Measurements from ENCODE around the gene TRMT112. TPM values are rescaled to one million over a fixed set of nuclear protein-coding genes. Genes with fewer than 3 reads are reported as not detected.
A peak's percentile ranks its signal among the peaks of the same experiment; 100 is the strongest.

Gene TRMT112
- total and polyA plus RNA-seq, 10 of the 15 experiments (the other 5 are each of a cell fraction or from before 2014, with no cell fraction given) = 212 to 455 (median 308) TPM

- Histone ChIP-seq H2AFZ (ENCODE audit: control insufficient read depth, low read depth, low read length) (no peak overlapping the region), H3K27ac (ENCODE audit: control insufficient read depth, insufficient read depth) (no peak overlapping the region), H3K27me3 (replicated peaks in 1 of 2; ENCODE audit: control insufficient read depth in 2 of 2, insufficient read depth in 2 of 2, low read length in 1 of 2) (peaks cover 17 to 27% of the 10 kb centered on the region in 2 experiments), H3K9me3 (replicated peaks; ENCODE audit: control insufficient read depth, insufficient read depth, low read length) (no peaks in the 10 kb centered on the region), H3K36me3 (ENCODE audit: control insufficient read depth in 2 of 2, insufficient read depth in 2 of 2, low read length in 1 of 2) (no peaks in the 10 kb centered on the region), H3K4me2 (ENCODE audit: control insufficient read depth, insufficient read depth) (no peak overlapping the region), H3K79me2 (ENCODE audit: control insufficient read depth, insufficient read depth, low read length) (no peaks in the 10 kb centered on the region), H3K9ac (ENCODE audit: control insufficient read depth, insufficient read depth, low read length) (no peak overlapping the region), H3K4me3 (no peak overlapping the region), H4K20me1 (ENCODE audit: control insufficient read depth, insufficient read depth) (no peaks in the 10 kb centered on the region; the same call in 1 of the 2 replicates), H3K4me1 (ENCODE audit: control insufficient read depth, insufficient read depth, low read length) (peaks cover 21% of the 10 kb centered on the region)
- no TSS peak for BruUV-seq (replicated peaks)
- ChIA-PET CTCF (interaction anchor here (1.5 kb wide), 1 partner anchor 56 kb away, joined by 3 read pairs; no protein-coding TSS in a partner anchor), SMC1A (ENCODE audit: uncharacterized antibody, unreplicated experiment) (no interaction called here), RAD21 (ENCODE audit: unreplicated experiment) (no interaction called here), POLR2A (interaction anchor here (0.6 kb wide), 2 partner anchors 17 to 383 kb away, joined by 3 to 4 read pairs; no protein-coding TSS in a partner anchor)
- WGBS (ENCODE audit: insufficient coverage, insufficient replicate concordance, low lambda C conversion rate, missing lambda C conversion rate) = 11% methylated on average over 33 of the region's 60 CpGs
- no peak for ATAC-seq
- in situ Hi-C loops (cut with MboI) (no loop called here), intact Hi-C loops (cut with micrococcal nuclease; ENCODE audit: unreplicated experiment) (no loop called here)
- TF ChIP-seq SUZ12 (IDR thresholded peaks at IDR 0.05; ENCODE audit: unreplicated experiment) = peak; percentile 88
- no peak for TF ChIP-seq CBX3 (IDR thresholded peaks at IDR 0.05; ENCODE audit: borderline replicate concordance, low read depth)
- TF ChIP-seq CHD1 (IDR thresholded peaks at IDR 0.05; ENCODE audit: low read depth, low read length) = no peak
- TF ChIP-seq SRF (IDR thresholded peaks at IDR 0.05; ENCODE audit: low read depth in 2 of 2, low read length in 2 of 2) = no peak
- no peak for TF ChIP-seq SP1 (IDR thresholded peaks at IDR 0.05; ENCODE audit: low read depth, low read length)
- DNase-seq (ENCODE audit: low read depth, low spot score) = no peak
- no peak for FAIRE-seq
Measured at GRCh38 chr11:64298966-64299846, 18.2 kb downstream of the TRMT112 start.

DNA sequence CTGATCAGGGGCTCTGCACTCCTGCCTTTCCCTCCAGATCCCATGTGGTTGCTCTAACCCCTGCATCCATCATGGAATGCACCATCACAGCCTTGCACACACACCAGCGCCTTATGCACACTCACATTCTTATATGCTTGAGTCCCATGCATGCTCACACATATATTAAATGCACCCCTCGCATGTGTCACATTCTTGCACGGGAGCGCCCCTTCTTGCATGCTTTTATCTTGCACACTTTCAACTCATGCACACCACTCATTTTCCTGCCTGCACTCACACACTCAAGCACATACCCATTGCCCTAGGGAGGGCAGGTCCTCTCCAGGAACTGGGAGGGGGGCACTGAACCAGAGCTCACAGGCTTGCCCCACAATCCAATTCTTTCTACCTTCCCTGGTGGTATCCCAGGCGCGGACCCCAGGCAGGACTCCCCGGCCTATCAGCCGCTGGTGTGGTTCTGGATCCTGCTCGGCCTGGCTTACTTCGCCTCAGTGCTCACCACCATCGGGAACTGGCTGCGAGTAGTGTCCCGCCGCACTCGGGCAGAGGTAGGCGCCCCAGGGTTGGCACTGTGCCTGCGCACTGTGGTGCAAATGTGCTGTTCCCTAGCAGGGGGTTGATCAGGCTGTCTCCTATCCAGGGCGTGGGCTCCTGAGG, 19.5 kb downstream of the TRMT112 start:
- no peak overlapping the region for H3K9ac ChIP-seq (ENCODE audit: control insufficient read depth, insufficient read depth, low read length)
- 32% methylated on average over 18 of the region's 18 CpGs for WGBS (ENCODE audit: insufficient coverage, insufficient replicate concordance, low lambda C conversion rate, missing lambda C conversion rate)
- H3K4me1 ChIP-seq (ENCODE audit: control insufficient read depth, insufficient read depth, low read length) = peaks cover 10% of the 10 kb centered on the region
- ChIA-PET SMC1A (ENCODE audit: uncharacterized antibody, unreplicated experiment) (no interaction called here), RAD21 (ENCODE audit: unreplicated experiment) (no interaction called here), CTCF (interaction anchor here (1.5 kb wide), 1 partner anchor 58 kb away, joined by 3 read pairs; no protein-coding TSS in a partner anchor), POLR2A (no interaction called here)
- peaks cover 20 to 31% of the 10 kb centered on the region in 2 experiments for H3K27me3 ChIP-seq (replicated peaks in 1 of 2; ENCODE audit: control insufficient read depth in 2 of 2, insufficient read depth in 2 of 2, low read length in 1 of 2)
- intact Hi-C loops (cut with micrococcal nuclease; ENCODE audit: unreplicated experiment) = no loop called here
- no peak overlapping the region for H3K4me3 ChIP-seq
- no peak overlapping the region for H3K27ac ChIP-seq (ENCODE audit: control insufficient read depth, insufficient read depth)
- no peaks in the 10 kb centered on the region; the same call in 1 of the 2 replicates for H4K20me1 ChIP-seq (ENCODE audit: control insufficient read depth, insufficient read depth)
- in situ Hi-C loops (cut with MboI) = no loop called here
- BruUV-seq (replicated peaks) = no TSS peak
- DNase-seq (ENCODE audit: low read depth, low spot score) (no peak), ATAC-seq (no peak), FAIRE-seq (no peak)
- H2AFZ ChIP-seq (ENCODE audit: control insufficient read depth, low read depth, low read length) = no peak overlapping the region
- H3K79me2 ChIP-seq (ENCODE audit: control insufficient read depth, insufficient read depth, low read length) = no peaks in the 10 kb centered on the region
- TF ChIP-seq JUNB (IDR thresholded peaks at IDR 0.05) (no peak), EZH2 (IDR thresholded peaks at IDR 0.05; ENCODE audit: borderline replicate concordance, control insufficient read depth, low read depth, low read length) (peak; percentile 85; the same call in 1 of the 2 replicates)
- H3K36me3 ChIP-seq (ENCODE audit: control insufficient read depth in 2 of 2, insufficient read depth in 2 of 2, low read length in 1 of 2) = no peaks in the 10 kb centered on the region
- no peak overlapping the region for H3K4me2 ChIP-seq (ENCODE audit: control insufficient read depth, insufficient read depth)
- no peaks in the 10 kb centered on the region for H3K9me3 ChIP-seq (replicated peaks; ENCODE audit: control insufficient read depth, insufficient read depth, low read length)

All from GM12878 (cell line).